NCI-H2107 (cell line): ENCODE measurements around the gene SF3B3.
"Not testable (repeated sequence)": the region's sequence is repeated elsewhere in the genome, so short reads cannot be mapped to it uniquely, and the experiment has no call there.

Experiments used
- DNase-seq: peaks from one replicate; lab custom pipeline; 2025; lab: John Stamatoyannopoulos, UW

SF3B3 gene

DNA sequence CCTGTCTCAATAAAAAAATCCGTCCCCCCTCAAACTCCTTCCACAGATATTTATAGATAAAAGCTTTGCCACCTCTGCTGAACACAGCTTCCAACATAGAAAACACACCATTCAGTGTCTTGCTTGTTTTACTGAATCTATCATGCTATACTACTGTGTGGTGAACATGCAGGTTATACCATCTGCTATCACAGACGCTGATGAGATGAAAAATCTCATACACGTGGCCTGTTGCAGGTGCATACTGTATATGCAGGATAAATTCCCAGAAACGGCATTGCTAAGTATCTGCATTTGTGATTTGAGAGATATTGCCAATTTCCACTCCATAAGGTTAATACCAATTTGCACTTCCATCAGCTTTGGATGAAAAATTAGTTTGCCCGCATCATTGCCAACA is 92.3 kb downstream of the SF3B3 start:
- no peak for DNase-seq

DNA sequence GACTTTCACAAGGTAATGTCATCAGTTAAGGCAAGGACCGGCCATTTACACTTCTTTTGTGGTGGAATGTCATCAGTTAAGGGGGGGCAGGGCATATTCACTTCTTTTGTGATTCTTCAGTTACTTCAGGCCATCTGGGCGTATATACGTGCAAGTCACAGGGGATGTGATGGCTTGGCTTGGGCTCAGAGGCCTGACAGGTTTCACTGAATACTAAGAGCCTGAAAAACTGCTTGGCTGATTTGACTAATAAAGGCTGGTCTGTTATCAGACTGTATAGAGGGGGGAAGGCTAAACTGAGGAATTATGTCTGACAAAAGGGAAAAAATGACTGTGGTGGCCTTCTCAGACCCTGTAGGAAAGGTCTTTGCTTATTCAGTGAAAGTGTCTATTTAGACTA is 98.2 kb downstream of the SF3B3 start:
- DNase-seq, result not testable (repeated sequence)
